GM12892 (cell line): ENCODE data around the gene ATP2B2.

Source experiments
- POLR2A ChIP-seq: IDR thresholded peaks from 2 replicates; pipeline ENCODE4 v1.6.1; 2011; ENCODE audit warnings: low read depth, low read length, control low read depth
- POLR2AphosphoS5 ChIP-seq: IDR thresholded peaks from 2 replicates; pipeline ENCODE4 v1.6.1; 2011; ENCODE audit warnings: low read depth, low read length, control low read depth
- TAF1 ChIP-seq: IDR thresholded peaks from 2 replicates; pipeline ENCODE4 v1.6.1; 2011; ENCODE audit warnings: low read depth, mild to moderate bottlenecking, control low read depth, low read length, borderline replicate concordance

DNA sequence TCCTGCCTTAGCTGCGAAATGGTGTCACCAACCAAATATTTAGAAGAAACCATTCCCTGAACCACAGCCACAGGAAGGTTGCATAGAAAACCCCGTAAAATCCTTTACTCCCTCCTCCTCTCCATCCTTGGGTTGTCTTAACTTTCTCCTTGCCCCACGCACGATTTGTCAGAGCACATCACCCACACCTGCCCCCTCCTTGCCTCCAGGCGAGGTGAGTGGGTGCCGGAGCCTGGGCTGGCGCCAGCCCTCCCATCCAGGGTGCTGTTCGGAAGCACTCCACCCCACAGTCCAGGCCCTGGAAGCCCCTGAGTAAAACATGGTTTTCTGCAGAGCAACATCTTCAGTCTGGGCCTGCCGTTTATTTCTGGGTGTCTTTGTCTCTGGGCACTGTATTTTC lies 216.3 kb downstream of the ATP2B2 start:
- no peak for TF ChIP-seq POLR2A
- no peak for TF ChIP-seq POLR2AphosphoS5
- no peak for TF ChIP-seq TAF1
